NB4 (cell line): ENCODE results near the gene SCLT1.

Experiments used
- MAX ChIP-seq: IDR thresholded peaks from 2 replicates; pipeline ENCODE4 v1.6.1; 2011; ENCODE audit warnings: low read depth, low read length
- POLR2A ChIP-seq: IDR thresholded peaks from 2 replicates; pipeline ENCODE4 v1.6.1; 2011; ENCODE audit warnings: mild to moderate bottlenecking; ENCODE audit not compliant: insufficient read length; ENCODE audit errors: extremely low read depth
- TF ChIP-seq, protein P1 (sequence below): IDR thresholded peaks from one replicate; pipeline ENCODE4 v1.5.1; 2012; ENCODE audit warnings: low read depth, low read length

GRCh38 chr4:129085472-129085871, 7.9 kb downstream of the SCLT1 start:
- TF ChIP-seq, protein P1, sequence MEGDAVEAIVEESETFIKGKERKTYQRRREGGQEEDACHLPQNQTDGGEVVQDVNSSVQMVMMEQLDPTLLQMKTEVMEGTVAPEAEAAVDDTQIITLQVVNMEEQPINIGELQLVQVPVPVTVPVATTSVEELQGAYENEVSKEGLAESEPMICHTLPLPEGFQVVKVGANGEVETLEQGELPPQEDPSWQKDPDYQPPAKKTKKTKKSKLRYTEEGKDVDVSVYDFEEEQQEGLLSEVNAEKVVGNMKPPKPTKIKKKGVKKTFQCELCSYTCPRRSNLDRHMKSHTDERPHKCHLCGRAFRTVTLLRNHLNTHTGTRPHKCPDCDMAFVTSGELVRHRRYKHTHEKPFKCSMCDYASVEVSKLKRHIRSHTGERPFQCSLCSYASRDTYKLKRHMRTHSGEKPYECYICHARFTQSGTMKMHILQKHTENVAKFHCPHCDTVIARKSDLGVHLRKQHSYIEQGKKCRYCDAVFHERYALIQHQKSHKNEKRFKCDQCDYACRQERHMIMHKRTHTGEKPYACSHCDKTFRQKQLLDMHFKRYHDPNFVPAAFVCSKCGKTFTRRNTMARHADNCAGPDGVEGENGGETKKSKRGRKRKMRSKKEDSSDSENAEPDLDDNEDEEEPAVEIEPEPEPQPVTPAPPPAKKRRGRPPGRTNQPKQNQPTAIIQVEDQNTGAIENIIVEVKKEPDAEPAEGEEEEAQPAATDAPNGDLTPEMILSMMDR = no peak
- TF ChIP-seq POLR2A = no peak
- no peak for TF ChIP-seq MAX
